NCI-H2171 treated with DMSO at 0.1 percent for 48 hours (cell line): ENCODE measurements around the gene NMRAL1.

Experiments used
- DNase-seq: peaks from one replicate; lab custom pipeline; 2025; lab: John Stamatoyannopoulos, UW

Gene NMRAL1

DNA sequence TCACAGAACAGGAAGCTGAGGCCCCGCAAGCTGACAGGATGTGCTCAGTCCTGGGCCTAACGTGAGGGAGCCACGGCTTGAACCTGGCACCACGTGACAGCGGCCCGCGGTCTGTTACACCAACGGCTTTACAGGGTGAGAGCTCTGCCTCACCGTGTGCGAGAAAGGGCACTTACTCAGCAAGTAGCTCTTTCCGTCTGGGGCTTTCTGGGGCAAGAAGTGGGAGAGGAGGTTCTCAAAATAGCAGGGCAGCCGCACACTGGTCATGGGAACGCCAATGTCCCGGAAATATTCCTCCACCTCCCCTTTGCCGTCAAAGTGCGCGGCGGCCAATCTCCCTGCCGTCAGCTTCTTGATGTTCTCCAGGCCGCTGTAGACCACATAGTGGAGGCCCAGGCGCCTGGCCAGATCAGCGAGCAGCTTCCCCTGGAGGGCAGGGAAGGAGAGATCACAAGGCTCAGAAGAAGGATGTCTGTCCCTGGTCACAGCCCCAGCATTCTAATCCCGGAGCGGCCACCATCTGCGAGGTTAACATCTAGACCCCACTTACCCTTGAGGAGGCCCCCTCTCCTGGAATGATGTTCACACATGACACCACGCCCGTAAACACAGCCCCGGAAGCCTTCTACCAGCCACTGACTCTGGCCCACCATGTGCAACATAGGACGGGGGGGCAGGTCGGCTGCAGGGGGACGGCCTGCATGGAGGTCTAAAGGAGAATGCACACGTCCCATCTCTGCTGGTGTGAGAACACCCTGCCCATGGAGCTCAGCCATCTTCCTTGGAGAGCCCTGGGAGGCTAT is 8.2 kb downstream of the NMRAL1 start:
- DNase-seq = no peak

DNA sequence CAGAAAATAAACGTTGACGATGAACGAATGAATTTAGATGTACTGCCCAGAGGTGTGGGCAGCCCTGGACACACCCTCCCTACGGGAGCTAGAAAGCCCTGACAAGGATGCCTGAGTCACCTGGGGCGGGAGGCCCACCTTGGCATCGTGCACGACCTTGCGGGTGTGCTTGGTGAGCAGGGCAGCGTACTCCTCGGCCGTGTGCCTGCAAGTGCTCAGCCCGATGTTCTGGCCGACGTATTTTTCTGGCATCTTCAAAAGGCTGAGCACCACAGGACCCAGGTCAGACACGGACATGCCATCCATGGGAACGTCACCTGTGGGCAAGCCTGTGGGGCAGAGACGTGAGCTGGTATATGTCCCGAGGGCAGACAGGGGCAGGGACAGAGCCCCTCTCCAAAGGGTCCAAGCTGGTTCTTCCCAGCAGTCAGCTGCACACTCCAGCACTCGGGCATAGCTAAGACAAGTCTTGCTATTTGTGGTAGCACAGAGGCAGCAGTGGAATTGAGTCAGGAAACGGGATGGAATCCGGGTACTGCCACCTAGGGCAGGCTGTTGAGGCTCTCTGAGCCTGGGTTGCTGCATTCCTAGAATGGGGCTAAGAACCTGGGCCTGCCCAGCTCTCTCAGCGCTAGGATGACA is 10.8 kb downstream of the NMRAL1 start:
- DNase-seq = no peak

DNA sequence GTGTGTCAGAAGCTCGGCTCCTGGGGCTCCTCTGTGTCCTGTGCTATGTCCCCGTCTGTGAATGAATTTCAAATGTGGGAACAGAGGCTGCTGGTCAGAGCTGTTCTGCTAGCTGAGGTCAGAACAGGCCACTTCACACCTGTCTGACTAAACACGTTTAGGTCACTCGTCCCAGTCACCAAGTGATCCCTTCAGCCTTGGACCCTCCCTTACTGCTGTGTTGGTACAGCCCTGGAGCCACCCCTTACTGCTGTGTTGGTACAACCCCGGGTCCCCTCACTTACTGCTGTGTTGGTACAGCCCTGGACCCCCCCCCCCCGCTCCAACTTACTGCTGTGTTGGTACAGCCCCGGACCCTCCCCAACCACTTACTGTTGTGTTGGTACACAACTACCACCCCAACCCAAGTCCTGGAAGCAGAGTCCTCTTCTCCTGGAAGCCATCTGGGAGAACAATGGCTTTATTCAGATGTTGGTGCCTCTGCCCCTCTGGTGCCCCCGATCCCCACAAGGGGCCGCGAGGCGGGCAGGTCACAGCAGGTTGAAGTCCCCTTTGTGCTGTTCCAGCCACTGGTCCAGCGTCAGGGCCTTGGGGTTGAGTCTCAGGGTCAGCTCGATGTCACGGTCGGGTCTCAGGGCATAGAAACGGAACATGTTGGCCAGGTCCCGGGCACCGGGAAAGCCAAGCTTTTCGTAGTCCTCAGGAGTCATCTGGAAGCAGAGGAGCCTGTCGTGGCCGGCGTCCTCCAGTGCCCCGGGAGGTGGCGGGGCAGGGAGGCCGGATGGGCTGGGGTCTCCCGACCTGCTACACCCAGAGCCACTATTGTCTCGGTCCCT is 13.0 kb downstream of the NMRAL1 start:
- DNase-seq = no peak

DNA sequence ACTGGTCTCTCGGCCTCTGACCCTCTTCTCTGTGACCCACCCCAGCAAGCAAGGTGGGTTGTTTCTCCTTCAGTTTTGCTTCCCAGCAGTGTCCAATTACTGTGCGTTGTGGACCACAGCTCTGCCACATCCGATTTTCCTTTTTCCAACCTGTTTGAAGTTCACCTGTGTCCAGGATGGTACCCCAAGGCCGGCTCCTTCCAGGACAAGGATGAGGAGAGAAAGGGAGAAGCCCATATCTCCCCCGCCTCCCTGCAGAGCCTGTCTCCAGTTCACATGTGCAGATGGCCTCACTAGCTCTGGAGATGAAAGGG is 13.5 kb downstream of the NMRAL1 start:
- DNase-seq = no peak

DNA sequence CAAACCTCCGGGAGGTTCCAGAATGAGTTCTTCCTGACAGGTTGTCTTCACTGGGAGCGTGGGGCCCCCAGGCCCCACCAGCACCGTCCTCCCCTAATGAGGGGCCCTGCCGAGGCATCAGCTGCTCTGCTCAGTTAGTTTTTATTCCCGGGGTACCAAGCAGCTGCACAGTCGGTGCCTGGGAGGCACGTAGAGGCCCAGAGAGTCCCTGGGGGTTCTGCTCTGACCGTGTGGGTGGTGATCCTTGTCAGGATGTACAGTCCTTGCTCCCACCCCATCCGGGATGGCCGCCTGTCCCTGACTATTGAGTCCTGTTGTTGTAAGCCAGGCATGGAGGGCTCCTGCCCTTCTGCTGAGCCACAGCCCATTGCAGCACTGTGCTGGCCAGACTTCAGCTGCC is 18.5 kb downstream of the NMRAL1 start:
- DNase-seq = no peak

DNA sequence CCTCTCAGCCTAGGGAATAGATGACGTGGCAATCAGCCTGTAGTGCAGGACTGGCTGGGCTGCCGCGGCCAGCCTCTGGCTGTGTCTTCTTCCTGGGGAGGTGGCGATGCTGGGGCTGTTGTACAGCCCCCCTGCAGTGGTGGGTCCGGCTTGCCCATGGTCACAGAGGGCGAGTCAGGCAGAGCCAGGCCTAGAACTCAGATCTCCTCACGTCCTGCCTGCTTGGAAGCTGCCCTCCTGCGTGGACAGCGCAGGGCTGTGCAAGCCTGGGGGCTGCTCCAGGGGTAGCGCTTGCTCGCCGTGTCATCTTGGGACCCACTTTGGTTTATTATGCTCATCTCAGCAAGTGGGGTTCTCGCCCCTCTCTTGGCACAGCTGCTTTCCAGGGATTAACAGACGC is 19.3 kb downstream of the NMRAL1 start:
- no peak for DNase-seq

DNA sequence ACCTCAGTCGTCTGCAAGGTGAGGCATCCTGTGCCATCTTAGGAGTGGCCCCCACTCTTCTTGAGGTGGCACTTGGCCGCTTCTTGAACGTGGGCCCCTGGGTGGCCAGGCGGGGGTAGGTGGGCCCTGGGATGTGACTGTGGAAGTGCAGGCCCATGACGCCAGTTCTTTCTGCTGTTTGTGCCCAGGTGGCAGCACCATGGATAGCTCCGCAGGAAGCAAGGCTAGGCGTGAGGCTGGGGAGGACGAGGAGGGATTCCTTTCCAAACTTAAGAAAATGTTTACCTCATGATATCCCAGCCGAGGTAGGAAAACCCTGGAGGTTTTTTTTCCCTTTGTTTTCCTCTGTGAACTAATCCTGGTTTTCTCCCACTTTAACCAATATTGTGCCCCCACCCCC is 19.8 kb downstream of the NMRAL1 start:
- DNase-seq = no peak

DNA sequence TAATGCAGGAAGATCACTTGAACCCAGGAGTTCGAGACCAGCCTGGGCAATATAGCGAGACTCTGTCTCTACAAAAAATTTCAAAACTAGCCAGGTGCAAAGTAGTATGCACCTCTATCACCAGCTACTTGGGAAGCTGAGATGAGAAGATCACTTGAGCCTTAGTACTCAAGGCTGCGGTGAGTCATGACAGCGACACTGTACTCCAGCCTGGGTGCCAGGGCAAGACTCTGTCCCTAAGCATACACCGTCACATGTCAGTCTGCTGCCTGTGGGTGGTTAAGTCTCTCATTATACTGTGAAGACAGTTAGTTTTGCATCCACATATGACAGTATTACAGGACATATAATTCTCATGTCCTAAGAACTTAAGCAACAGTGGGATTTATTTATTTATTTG is 21.8 kb downstream of the NMRAL1 start:
- DNase-seq = no peak

DNA sequence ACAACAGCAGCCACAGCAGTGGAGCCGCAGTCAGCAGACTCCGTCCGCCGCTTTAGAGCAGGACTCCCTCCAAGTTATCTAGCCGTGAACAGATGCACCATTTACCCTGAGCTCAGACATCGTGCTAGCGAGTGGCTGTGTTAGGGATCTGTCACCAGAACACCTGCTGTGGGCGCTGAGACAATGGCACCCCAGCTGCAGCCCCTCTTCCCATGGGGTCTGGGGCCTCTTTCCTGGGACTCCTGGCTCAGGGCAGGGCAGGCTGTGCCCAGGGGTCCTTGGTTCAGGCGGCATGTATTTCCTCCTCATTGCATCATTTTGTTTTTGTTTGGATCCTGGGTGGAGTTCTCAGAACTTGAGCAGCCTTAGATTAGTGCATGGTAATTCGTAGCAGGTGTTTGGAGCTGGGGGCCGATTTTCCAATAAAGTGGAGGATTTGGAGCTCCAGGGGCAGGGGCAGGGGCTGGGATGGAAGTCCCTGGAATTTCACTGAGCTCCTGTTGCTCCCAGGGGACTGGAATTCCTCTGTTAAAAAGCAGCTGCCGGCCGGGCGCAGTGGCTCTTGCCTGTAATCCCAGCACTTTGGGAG is 23.4 kb downstream of the NMRAL1 start:
- peak; percentile 77 for DNase-seq

DNA sequence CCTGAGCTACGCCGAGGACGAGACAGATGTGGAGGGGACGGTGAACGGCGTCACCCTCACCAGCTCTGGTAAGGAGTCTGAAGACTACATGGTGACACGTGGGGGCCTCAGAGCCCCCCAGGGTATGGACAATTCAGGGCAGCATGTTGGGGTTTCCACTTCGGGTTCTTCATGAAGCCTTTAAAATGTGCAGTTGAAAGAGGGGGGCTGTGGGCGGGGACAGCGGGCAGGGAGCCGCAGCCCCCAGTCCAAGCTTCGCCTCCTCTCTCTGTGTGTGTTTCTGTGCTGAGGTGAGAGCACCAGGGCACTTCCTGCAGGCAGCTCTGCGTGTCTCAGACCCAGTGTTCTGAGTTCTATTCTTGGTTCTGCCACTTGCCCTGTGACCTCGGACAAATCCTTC is 24.0 kb downstream of the NMRAL1 start:
- DNase-seq = no peak

DNA sequence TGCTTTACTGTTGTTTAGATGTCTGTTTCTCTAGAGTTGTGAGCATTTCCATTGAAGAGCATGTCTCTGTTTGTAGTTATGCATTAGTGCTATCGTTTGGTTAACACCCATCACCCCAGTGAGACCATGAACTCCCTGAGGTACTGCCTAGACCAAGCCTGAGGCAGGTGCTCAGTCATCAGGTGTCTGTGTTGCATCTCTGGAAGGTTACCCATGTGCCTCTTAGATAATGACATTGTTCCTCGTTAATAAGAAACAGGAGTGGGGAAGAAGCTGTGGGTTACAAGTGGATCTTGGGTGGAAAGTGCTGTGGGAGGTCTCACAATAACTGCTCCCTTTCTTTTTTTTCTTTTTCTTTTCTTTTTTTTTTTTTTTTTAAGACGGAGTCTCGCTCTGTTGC is 30.4 kb downstream of the NMRAL1 start:
- DNase-seq = no peak

DNA sequence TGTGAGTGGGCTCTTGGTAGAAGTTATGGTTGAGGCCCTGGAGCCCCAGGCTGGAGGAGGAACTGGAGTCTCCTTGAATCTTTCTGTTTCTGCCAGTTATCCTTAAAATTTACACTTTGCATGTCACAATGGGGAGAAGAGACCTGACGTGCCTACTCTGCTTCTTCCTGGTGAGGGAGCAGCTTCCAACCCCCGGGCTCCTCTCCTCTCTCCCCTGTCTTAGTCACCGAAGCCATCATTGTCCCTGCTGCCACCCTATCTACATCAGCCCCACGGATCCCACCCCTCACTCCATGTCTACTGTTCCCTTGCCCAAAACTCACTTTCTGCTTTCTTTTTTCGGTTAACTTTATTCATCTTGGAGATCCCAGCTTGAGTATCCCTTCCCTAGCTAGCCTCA is 31.2 kb downstream of the NMRAL1 start:
- DNase-seq = no peak

DNA sequence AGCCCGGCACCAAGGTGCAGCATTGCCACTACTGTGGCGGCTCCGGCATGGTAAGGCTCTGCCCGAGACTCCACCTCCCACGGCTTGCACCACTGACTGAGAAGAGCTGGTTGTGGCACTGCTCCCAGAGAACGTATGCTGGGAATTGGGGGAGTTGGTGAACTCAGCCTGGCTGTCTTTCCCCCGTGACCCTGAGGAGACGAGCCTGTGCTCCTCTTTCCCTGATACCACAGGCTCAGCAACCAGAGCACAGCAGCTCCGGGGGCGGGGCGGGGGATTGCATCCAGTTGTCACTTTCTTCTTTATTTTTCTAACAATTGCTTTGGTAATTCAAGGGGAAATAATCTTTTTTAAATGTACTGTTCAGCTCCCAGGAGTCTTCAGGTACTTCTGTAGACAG is 32.1 kb downstream of the NMRAL1 start:
- no peak for DNase-seq

DNA sequence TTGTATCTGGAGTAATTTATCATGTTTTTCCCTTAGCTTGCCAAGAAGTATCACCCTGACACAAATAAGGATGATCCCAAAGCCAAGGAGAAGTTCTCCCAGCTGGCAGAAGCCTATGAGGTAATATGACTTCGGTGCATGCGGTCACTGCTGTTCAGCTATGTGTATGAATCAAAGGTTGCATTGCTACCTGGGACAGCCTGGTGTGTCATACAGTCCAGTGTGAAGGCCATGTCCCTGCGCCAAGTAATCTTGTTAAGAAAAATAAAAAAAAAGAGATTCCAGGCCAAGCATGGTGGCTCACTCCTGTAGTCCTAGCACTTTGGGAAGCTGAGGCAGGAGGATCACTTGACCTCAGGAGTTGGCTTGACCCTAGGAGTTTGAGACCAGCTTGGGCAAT is 37.1 kb downstream of the NMRAL1 start:
- DNase-seq = no peak

DNA sequence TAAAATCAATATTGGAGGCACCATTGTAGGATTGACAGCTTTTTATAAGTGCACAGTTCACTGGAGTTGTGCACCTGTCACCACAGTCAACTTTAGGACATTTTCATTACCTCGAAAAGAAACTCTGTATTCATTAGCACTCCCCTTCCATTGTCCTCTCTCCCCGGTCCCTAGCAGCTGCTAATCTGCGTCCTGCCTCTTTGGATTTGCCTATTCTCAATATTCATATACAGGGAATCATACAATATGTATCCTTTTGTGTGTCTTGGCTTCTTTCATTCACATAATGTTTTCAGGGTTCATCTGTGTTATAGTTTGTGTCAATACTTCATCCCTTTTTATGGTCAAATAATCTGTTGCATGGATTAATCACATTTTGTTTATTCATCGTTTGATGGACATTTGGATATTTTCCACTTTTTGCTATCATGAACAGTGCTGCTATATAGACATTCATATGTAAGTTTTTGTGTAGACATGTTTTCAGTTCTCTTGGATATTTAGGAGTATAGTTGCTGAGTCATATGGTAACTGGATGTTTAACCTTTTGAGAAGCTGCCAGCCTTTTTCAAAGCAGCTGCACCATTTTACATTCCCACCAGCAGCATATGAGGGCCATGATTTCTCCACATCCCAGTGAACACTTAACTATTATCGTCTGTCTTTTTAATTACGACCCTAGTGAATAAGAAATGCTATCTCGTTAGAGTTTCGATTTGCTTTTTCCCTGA is 38.9 kb downstream of the NMRAL1 start:
- DNase-seq = no peak

DNA sequence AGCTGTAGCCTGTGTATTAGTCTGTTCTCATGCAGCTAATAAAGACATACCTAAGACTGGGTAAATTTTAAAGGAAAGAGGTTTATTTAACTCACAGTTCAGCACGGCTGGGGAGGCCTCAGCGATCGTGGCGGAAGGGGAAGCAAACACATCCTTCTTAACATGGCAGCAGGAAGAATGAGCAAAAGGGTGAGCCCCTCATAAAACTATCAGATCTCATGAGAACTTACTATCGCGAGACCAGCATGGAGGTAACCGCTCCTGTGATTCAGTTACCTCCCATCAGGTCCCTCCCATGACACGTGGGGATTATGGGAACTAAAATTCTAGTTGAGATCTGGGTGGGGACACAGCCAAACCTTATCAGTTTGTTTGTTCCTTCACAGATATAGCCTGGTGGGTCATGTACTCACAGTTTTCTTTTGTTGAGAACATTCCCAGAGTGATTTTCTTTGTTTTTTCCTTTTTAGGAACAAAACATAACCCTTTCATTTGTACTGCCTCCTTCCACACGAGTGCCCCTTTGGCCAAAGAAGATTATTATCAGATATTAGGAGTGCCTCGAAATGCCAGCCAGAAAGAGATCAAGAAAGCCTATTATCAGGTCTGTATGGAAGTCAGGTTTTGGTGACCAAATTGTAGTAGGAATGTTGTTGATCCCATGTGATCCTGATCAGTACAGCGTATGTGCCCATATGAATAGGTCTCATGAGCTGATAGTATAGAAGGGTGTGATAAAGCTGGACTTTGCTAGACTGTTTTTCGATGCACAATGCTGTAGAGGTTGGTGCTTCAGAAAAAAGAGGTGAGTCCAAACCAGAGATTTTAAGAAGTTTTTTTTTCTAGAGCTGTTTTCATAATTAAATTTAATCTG is 40.3 kb downstream of the NMRAL1 start:
- DNase-seq = no peak

DNA sequence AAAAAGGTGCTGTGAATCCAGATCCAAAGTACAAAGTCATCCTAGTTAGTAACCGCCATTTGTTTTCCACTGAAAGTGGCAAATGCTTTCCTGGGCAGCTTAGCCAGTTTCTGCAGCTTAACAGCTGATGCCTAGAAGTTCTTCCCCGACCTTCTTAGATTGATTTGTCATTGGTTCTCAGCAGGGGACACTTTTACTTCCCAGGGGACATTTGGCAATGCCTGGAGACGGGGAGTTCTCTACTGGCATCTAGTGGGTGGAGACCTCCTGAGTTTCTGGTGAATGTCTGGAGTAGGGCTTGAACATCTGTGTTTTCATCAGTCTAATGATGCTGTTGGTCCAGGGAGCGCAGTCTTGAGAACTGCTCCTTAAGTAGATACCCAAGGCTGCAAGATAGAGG is 41.2 kb downstream of the NMRAL1 start:
- no peak for DNase-seq

DNA sequence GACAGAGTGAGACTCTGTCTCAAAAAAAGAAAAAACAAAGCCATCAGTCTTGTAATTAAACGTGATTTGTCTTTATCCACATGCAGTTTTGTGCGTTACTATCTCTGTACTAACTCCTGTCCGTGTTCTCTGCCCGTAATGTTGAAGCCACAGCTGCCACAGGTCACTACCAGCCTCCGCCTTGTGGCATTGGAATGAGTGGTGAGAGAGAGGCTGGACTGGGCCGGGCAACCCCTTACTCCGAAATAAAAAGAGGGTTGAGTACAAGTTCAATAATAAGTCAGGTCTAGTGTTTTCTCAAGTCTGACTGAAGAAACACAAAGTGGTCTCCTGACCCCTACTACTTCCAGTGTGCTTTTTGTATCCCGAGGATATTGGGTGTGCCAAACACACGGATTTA is 43.4 kb downstream of the NMRAL1 start:
- DNase-seq = no peak

DNA sequence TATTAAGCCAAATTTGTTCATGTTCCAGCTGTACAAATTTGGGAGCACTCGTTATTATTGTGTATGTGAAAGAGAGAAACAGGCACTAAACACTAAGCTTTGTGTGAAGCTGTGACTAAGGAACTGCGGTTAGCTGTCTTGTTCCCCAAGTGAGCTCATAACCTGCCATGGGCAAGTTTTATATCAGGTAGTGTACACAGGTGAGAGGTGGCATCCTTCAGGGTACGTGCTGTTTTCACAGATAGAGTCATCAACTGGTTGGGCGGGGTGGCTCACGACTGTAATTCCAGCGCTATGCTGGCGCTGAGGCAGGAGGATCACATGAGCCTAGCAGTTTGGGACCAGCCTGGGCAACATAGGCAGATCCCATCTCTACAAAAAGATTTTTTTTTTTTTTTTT is 45.9 kb downstream of the NMRAL1 start:
- no peak for DNase-seq

DNA sequence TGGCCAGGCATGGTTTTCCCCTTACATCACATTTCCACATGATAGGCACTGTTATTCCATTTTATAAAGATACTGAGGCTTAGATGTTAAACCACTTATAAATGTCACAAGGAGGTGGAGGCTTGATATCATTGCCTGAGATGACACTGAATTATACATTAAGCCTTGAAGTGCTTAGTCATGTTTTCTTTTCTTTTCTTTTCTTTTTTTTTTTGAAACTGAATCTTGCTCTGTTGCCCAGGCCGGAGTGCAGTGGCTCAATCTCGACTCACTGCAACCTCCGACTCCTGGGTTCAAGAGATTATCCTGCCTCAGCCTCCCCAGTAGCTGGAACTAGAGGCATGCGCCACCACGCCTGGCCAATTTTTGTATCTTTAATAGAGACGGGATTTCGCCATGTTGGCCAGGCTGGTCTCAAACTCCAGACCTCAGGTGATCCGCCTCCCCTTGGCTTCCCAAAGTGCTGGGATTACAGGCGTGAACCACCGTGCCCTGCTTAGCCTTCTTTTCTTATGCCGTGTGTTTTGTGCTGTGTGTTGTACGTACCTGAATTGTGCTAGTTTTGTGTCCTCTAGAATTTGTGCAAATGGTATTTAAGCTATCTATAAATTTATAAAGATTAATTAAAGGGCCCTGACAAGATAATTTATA is 47.6 kb downstream of the NMRAL1 start:
- no peak for DNase-seq
